ENCODE measurements around the gene MAD1L1. TPM values are rescaled to one million over a fixed set of nuclear protein-coding genes. Genes with fewer than 3 reads are reported as not detected.

The MAD1L1 gene
- total and polyA plus RNA-seq, 2 of the 13 experiments (the other 11 are each of a cell fraction or from before 2014, with no cell fraction given) = 17.4 to 64.7 TPM

- TF ChIP-seq ZNF282 (IDR thresholded peaks at IDR 0.05; ENCODE audit: partially characterized antibody) (no peak), ZNF17 (CRISPR knock-in tag; IDR thresholded peaks at IDR 0.05) (no peak), TOPORS (CRISPR knock-in tag; IDR thresholded peaks at IDR 0.05) (peak; percentile 33; the same call in 1 of the 2 replicates), ZBED4 (CRISPR knock-in tag; IDR thresholded peaks at IDR 0.05; ENCODE audit: borderline replicate concordance) (no peak), GABPB1 (CRISPR knock-in tag; IDR thresholded peaks at IDR 0.05) (peak; percentile 61), HBP1 (CRISPR knock-in tag; IDR thresholded peaks at IDR 0.05; ENCODE audit: low read depth) (no peak), ZNF607 (CRISPR knock-in tag; IDR thresholded peaks at IDR 0.05; ENCODE audit: borderline replicate concordance) (peak; percentile 59), ZBTB7A (CRISPR knock-in tag; IDR thresholded peaks at IDR 0.05) (0 out of 2 replicates have a peak, but pooled peaks have one; percentile 46), HNF1B (CRISPR knock-in tag; IDR thresholded peaks at IDR 0.05) (peak; percentile 70; the same call in 1 of the 2 replicates), PHF8 (CRISPR knock-in tag; IDR thresholded peaks at IDR 0.05) (0 out of 2 replicates have a peak, but pooled peaks have one; percentile 28), BCL3 (CRISPR knock-in tag; IDR thresholded peaks at IDR 0.05) (peak; percentile 78), ZNF781 (CRISPR knock-in tag; IDR thresholded peaks at IDR 0.05; ENCODE audit: borderline replicate concordance, not compliant biosample characterization) (peak; percentile 62)
Measured at GRCh38 chr7:2110610-2111396, 121.9 kb downstream of the MAD1L1 start (continued).

Measured in HepG2 (cell line).